HG02610 (cell line): ENCODE data around the gene CYBC1.

Experiments used
- ATAC-seq: cut with Tn5 transposase; IDR thresholded peaks from one replicate; pipeline ENCODE4 v1.9.1; 2021; ENCODE audit warnings: mild to moderate bottlenecking, moderate library complexity; ENCODE audit not compliant: unreplicated experiment

Gene CYBC1

GRCh38 chr17:82411396-82412053 lies 39.0 kb downstream of the CYBC1 start:
- ATAC-seq, result no peak

- ATAC-seq, result no peak
These were observed 40.4 kb downstream of the CYBC1 start for GRCh38 chr17:82410014-82410716.

- ATAC-seq, result no peak
These were observed 41.6 kb downstream of the CYBC1 start for GRCh38 chr17:82408938-82409318.

- ATAC-seq, result no peak
These were observed 42.1 kb downstream of the CYBC1 start for GRCh38 chr17:82408288-82408937.

- no peak for ATAC-seq
These were observed 43.3 kb downstream of the CYBC1 start for GRCh38 chr17:82407255-82407654.

- no peak for ATAC-seq
These were observed 44.4 kb downstream of the CYBC1 start for GRCh38 chr17:82406131-82406671.

- no peak for ATAC-seq
These were observed 45.5 kb downstream of the CYBC1 start for GRCh38 chr17:82405051-82405450.

GRCh38 chr17:82403662-82404660 lies 46.6 kb downstream of the CYBC1 start:
- ATAC-seq, result no peak

- no peak for ATAC-seq
These were observed 47.7 kb downstream of the CYBC1 start for GRCh38 chr17:82402865-82403264.

GRCh38 chr17:82400830-82401229 lies 49.7 kb downstream of the CYBC1 start:
- ATAC-seq, result no peak

DNA sequence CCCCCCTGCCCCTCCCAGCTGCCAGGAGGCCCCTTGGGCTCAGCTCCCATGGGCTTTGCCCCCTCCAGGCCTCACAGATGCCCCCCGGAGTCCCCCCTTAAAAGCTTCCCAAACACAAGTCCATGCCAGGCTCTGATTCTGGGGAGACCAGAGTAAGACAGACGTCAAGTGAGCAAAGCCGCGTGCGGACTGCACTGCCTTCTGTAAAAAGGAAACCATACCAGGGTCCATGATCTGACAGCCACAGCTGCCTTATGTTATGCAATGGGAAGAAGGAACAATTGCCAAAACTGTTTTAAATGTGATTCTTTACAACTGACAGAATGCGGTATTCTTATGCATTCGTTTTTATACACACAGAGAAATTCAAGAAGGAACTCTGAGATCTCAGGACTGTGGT lies 50.3 kb downstream of the CYBC1 start:
- ATAC-seq, result no peak

GRCh38 chr17:82399601-82400101 lies 50.9 kb downstream of the CYBC1 start:
- no peak for ATAC-seq

GRCh38 chr17:82399041-82399441 lies 51.5 kb downstream of the CYBC1 start:
- ATAC-seq, result no peak

GRCh38 chr17:82397449-82398335 lies 52.9 kb downstream of the CYBC1 start:
- ATAC-seq, result no peak

- no peak for ATAC-seq
These were observed 53.7 kb downstream of the CYBC1 start for GRCh38 chr17:82396601-82397435.

DNA sequence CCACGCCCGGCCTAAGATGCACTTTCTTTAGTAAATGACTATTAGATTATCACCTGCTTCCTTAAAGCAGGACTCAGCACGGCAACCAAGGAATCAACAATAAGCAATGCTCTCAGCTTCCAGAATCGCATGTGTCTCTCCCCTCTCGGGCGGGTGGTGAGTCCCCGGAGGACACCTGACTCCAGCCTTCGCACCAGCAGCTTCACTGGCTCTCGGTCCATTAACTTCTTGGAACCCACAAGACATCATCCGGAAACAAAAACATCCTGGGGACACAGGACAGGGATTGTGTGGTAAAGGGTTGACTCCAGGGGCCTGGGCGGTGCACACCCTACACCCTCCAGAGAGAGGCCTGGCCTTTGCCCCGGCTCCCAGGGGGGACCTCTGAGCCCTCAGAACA lies 56.3 kb downstream of the CYBC1 start:
- ATAC-seq, result no peak

DNA sequence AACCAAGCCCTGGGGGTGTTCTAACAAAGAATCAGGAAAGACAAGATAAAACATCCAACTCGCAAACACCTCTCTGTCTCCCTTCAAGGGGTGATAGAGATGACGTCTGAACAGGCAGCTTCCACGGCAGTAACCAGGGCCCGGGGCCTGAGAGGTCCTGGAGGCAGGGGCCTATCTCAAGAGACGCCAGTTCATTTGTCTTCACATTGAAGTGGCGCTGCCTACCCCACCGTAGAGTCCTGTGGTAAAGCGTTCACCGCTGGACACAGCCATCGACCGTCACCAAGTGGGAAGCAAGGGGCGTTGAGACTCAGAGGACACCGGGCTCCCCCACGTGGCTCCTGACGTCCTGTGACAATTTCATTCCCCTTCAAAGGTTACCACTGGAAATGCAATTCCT lies 57.6 kb downstream of the CYBC1 start:
- no peak for ATAC-seq
